ENCODE measurements around the gene MET. TPM values are rescaled to one million over a fixed set of nuclear protein-coding genes. Genes with fewer than 3 reads are reported as not detected.

The MET gene
- total and polyA plus RNA-seq, 10 of the 15 experiments (the other 5 are each of a cell fraction or from before 2014, with no cell fraction given) = 0.01 to 0.21 TPM; not detected in 8

GRCh38 chr7:116653204-116653603 is 18.8 kb upstream of the MET start:
- Histone ChIP-seq H3K4me2 (ENCODE audit: control insufficient read depth, insufficient read depth) (no peak overlapping the region), H2AFZ (ENCODE audit: control insufficient read depth, low read depth, low read length) (no peak overlapping the region), H3K79me2 (ENCODE audit: control insufficient read depth, insufficient read depth, low read length) (no peaks in the 10 kb centered on the region), H3K9ac (ENCODE audit: control insufficient read depth, insufficient read depth, low read length) (no peak overlapping the region), H3K36me3 (ENCODE audit: control insufficient read depth in 2 of 2, insufficient read depth in 2 of 2, low read length in 1 of 2) (no peaks in the 10 kb centered on the region), H3K9me3 (replicated peaks; ENCODE audit: control insufficient read depth, insufficient read depth, low read length) (no peaks in the 10 kb centered on the region), H3K4me1 (ENCODE audit: control insufficient read depth, insufficient read depth, low read length) (no peaks in the 10 kb centered on the region), H3K27me3 (replicated peaks in 1 of 2; ENCODE audit: control insufficient read depth in 2 of 2, insufficient read depth in 2 of 2, low read length in 1 of 2) (peaks cover 0 to 6% of the 10 kb centered on the region in 2 experiments; a peak in 2 of 4 replicates), H3K4me3 (no peak overlapping the region), H3K27ac (ENCODE audit: control insufficient read depth, insufficient read depth) (no peak overlapping the region), H4K20me1 (ENCODE audit: control insufficient read depth, insufficient read depth) (no peaks in the 10 kb centered on the region)
- in situ Hi-C loops (cut with MboI) = no loop called here
- SMC1A ChIA-PET (ENCODE audit: uncharacterized antibody, unreplicated experiment) = no interaction called here
- no peak for ATAC-seq
- CTCF ChIA-PET = no interaction called here
- RAD21 ChIA-PET (ENCODE audit: unreplicated experiment) = no interaction called here
- DNase-seq (ENCODE audit: low read depth, low spot score) = no peak
- FAIRE-seq = no peak
- intact Hi-C loops (cut with micrococcal nuclease; ENCODE audit: unreplicated experiment) = no loop called here
- POLR2A ChIA-PET = no interaction called here
- 24% methylated on average over 3 of the region's 3 CpGs for WGBS (ENCODE audit: insufficient coverage, insufficient replicate concordance, low lambda C conversion rate, missing lambda C conversion rate)
- no TSS peak for BruUV-seq (replicated peaks)
- TF ChIP-seq BCL11A (IDR thresholded peaks at IDR 0.05; ENCODE audit: low read depth, low read length) (no peak), SUZ12 (IDR thresholded peaks at IDR 0.05; ENCODE audit: unreplicated experiment) (no peak), RAD21 (IDR thresholded peaks at IDR 0.05; ENCODE audit: insufficient read depth, low read depth, low read length) (no peak), POLR2AphosphoS5 (IDR thresholded peaks at IDR 0.05; ENCODE audit: low read length) (no peak), ZSCAN29 (IDR thresholded peaks at IDR 0.05) (no peak), EP300 (IDR thresholded peaks at IDR 0.05; ENCODE audit: borderline replicate concordance in 1 of 2, control insufficient read depth in 1 of 2, low read depth in 2 of 2, low read length in 2 of 2) (no peak), NFYB (IDR thresholded peaks at IDR 0.05; ENCODE audit: insufficient read depth, low read depth, low read length) (no peak), MEF2B (IDR thresholded peaks at IDR 0.05; ENCODE audit: partially characterized antibody, poor library complexity, severe bottlenecking) (no peak), TCF3 (IDR thresholded peaks at IDR 0.05; ENCODE audit: borderline replicate concordance, insufficient read depth, low read depth, low read length) (no peak), ZNF217 (IDR thresholded peaks at IDR 0.05) (no peak), RCOR1 (conservative IDR thresholded peaks at IDR 0.05; ENCODE audit: low read depth, low read length) (no peak), BHLHE40 (IDR thresholded peaks at IDR 0.05; ENCODE audit: borderline replicate concordance in 1 of 2, low read depth in 2 of 2, low read length in 1 of 2) (no peak), SIX5 (IDR thresholded peaks at IDR 0.05; ENCODE audit: low read depth, low read length, severe bottlenecking) (no peak), SPI1 (IDR thresholded peaks at IDR 0.05; ENCODE audit: borderline replicate concordance, insufficient read depth, low read depth, low read length) (no peak), BACH1 (IDR thresholded peaks at IDR 0.05; ENCODE audit: borderline replicate concordance) (no peak), NR2F1 (conservative IDR thresholded peaks at IDR 0.05) (no peak), ATF3 (IDR thresholded peaks at IDR 0.05; ENCODE audit: borderline replicate concordance, extremely low read depth, low read depth, low read length) (no peak)
- TF ChIP-seq, protein P1, sequence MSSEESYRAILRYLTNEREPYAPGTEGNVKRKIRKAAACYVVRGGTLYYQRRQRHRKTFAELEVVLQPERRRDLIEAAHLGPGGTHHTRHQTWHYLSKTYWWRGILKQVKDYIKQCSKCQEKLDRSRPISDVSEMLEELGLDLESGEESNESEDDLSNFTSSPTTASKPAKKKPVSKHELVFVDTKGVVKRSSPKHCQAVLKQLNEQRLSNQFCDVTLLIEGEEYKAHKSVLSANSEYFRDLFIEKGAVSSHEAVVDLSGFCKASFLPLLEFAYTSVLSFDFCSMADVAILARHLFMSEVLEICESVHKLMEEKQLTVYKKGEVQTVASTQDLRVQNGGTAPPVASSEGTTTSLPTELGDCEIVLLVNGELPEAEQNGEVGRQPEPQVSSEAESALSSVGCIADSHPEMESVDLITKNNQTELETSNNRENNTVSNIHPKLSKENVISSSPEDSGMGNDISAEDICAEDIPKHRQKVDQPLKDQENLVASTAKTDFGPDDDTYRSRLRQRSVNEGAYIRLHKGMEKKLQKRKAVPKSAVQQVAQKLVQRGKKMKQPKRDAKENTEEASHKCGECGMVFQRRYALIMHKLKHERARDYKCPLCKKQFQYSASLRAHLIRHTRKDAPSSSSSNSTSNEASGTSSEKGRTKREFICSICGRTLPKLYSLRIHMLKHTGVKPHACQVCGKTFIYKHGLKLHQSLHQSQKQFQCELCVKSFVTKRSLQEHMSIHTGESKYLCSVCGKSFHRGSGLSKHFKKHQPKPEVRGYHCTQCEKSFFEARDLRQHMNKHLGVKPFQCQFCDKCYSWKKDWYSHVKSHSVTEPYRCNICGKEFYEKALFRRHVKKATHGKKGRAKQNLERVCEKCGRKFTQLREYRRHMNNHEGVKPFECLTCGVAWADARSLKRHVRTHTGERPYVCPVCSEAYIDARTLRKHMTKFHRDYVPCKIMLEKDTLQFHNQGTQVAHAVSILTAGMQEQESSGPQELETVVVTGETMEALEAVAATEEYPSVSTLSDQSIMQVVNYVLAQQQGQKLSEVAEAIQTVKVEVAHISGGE (CRISPR knock-in tag; IDR thresholded peaks at IDR 0.05) = no peak
